ENCODE measurements around the gene PLAU. TPM values are rescaled to one million over a fixed set of nuclear protein-coding genes. Genes with fewer than 3 reads are reported as not detected.
A peak's percentile ranks its signal among the peaks of the same experiment; 100 is the strongest.

The PLAU gene
- polyA plus RNA-seq, 2 of the 4 experiments (the other 2 are of a cell fraction), result 75.8 to 82.6 TPM

- no peaks in the 10 kb centered on the region for H3K9me3 ChIP-seq
- TF ChIP-seq HOXB13 (CRISPR knock-in tag; IDR thresholded peaks at IDR 0.05; ENCODE audit: low read depth), result no peak
- peak; percentile 97 to 98 for TF ChIP-seq CEBPB (IDR thresholded peaks at IDR 0.05)
- TF ChIP-seq CHD4 (IDR thresholded peaks at IDR 0.05; ENCODE audit: borderline replicate concordance), result no peak
- TF ChIP-seq POLR2A (IDR thresholded peaks at IDR 0.05; ENCODE audit: low read length), result peak; percentile 78
- peak in 1 of 2 experiments; percentile 81; a peak in 2 of 5 replicates for TF ChIP-seq JUN (IDR thresholded peaks at IDR 0.05)
- TF ChIP-seq ESRRA (IDR thresholded peaks at IDR 0.05; ENCODE audit: borderline replicate concordance, low read length), result no peak
- TF ChIP-seq CHD2 (IDR thresholded peaks at IDR 0.05; ENCODE audit: low read length, partially characterized antibody), result peak; percentile 71
- TF ChIP-seq JUNB (IDR thresholded peaks at IDR 0.05), result no peak
- no peak for TF ChIP-seq SMC3 (IDR thresholded peaks at IDR 0.05)
- no peak for TF ChIP-seq ATOH8 (CRISPR knock-in tag; IDR thresholded peaks at IDR 0.05; ENCODE audit: low read depth)
- peak; percentile 52; the same call in 1 of the 2 replicates for TF ChIP-seq PHF8 (IDR thresholded peaks at IDR 0.05; ENCODE audit: borderline replicate concordance, low read depth)
- peak; percentile 50 for TF ChIP-seq MAX (IDR thresholded peaks at IDR 0.05)
- 0 out of 2 replicates have a peak, but pooled peaks have one; percentile 23 for TF ChIP-seq HES2 (IDR thresholded peaks at IDR 0.05)
- TF ChIP-seq E2F6 (IDR thresholded peaks at IDR 0.05; ENCODE audit: borderline replicate concordance, low read depth), result 0 out of 2 replicates have a peak, but pooled peaks have one; percentile 28
- no peak for TF ChIP-seq MAZ (IDR thresholded peaks at IDR 0.05; ENCODE audit: borderline replicate concordance, low read depth, low read length)
- TF ChIP-seq BCL3 (IDR thresholded peaks at IDR 0.05), result 0 out of 3 replicates have a peak, but pooled peaks have one; percentile 31
- FAIRE-seq (no peak), ATAC-seq (peak; percentile 91 to 93), DNase-seq (ENCODE audit: low read depth in 1 of 2, low spot score in 1 of 2) (peak; percentile 81)
- CTCF ChIA-PET, result interaction anchor here (0.9 to 21.5 kb wide), 4 partner anchors 11 to 66 kb away, joined by 3 to 565 read pairs (median 18); no protein-coding TSS in a partner anchor
- POLR2A ChIA-PET, result interaction anchor here (1.5 to 1.8 kb wide), 2 partner anchors 12 kb away, joined by 4 read pairs; no protein-coding TSS in a partner anchor
- peak within 1 kb of the TSS; percentile 90 for H3K4me3 ChIP-seq
- H3K4me1 ChIP-seq, result peaks cover 31% of the 10 kb centered on the region
- H3K27ac ChIP-seq, result peak within 1 kb of the TSS; percentile 76 to 96
- 8% methylated on average over 25 of the region's 95 CpGs for whole genome bisulfite sequencing (ENCODE audit: missing lambda C conversion rate)
- H3K4me2 ChIP-seq, result peak within 1 kb of the TSS; percentile 91
These were observed 36.4 kb upstream of the PLAU start, which contains the start of gene CAMK2G for GRCh38 chr10:73874267-73875138. CAMK2G (minus strand) TSS chr10:73874555; CDS start chr10:73874461, 94 bp downstream.

- Histone ChIP-seq H3K4me2 (peak overlapping the region; percentile 91), H3K4me3 (peak overlapping the region; percentile 90), H3K9me3 (no peaks in the 10 kb centered on the region), H3K4me1 (peaks cover 35% of the 10 kb centered on the region), H3K27ac (peak overlapping the region; percentile 67 to 96; a peak in 4 of 6 replicates)
- CTCF ChIA-PET, result interaction anchor here (0.9 to 21.5 kb wide), 4 partner anchors 10 to 65 kb away, joined by 3 to 565 read pairs (median 18); no protein-coding TSS in a partner anchor
- DNase-seq (ENCODE audit: low read depth in 1 of 2, low spot score in 1 of 2), result no peak
- POLR2A ChIA-PET, result interaction anchor here (1.5 to 1.8 kb wide), 2 partner anchors 12 kb away, joined by 4 read pairs; no protein-coding TSS in a partner anchor
- no peak for FAIRE-seq
- WGBS (ENCODE audit: missing lambda C conversion rate), result 59% methylated on average over 3 of the region's 3 CpGs
- TF ChIP-seq HOXA7 (CRISPR knock-in tag; IDR thresholded peaks at IDR 0.05) (no peak), KDM5A (IDR thresholded peaks at IDR 0.05) (no peak), MYC (IDR thresholded peaks at IDR 0.05; ENCODE audit: borderline replicate concordance, low read length) (no peak), ATOH8 (CRISPR knock-in tag; IDR thresholded peaks at IDR 0.05; ENCODE audit: low read depth) (no peak), ESRRA (IDR thresholded peaks at IDR 0.05; ENCODE audit: borderline replicate concordance, low read length) (no peak), JUN (IDR thresholded peaks at IDR 0.05) (no peak), FOXS1 (CRISPR knock-in tag; IDR thresholded peaks at IDR 0.05) (no peak), RNF2 (IDR thresholded peaks at IDR 0.05; ENCODE audit: borderline replicate concordance, low read depth) (no peak), NPAS2 (CRISPR knock-in tag; IDR thresholded peaks at IDR 0.05; ENCODE audit: borderline replicate concordance) (no peak), CEBPB (IDR thresholded peaks at IDR 0.05) (no peak), CBX8 (IDR thresholded peaks at IDR 0.05) (no peak), SMC3 (IDR thresholded peaks at IDR 0.05) (no peak), BHLHE40 (IDR thresholded peaks at IDR 0.05; ENCODE audit: low read depth, low read length) (no peak), NFE2L2 (conservative IDR thresholded peaks at IDR 0.05; ENCODE audit: low read length) (no peak), CHD2 (IDR thresholded peaks at IDR 0.05; ENCODE audit: low read length, partially characterized antibody) (no peak), RFX5 (IDR thresholded peaks at IDR 0.05) (no peak), HOXB13 (CRISPR knock-in tag; IDR thresholded peaks at IDR 0.05; ENCODE audit: low read depth) (no peak), ZNF302 (CRISPR knock-in tag; IDR thresholded peaks at IDR 0.05) (no peak), POLR2AphosphoS2 (conservative IDR thresholded peaks at IDR 0.05; ENCODE audit: low read length) (no peak)
- no peak for ATAC-seq
These were observed 35.8 kb upstream of the PLAU start for GRCh38 chr10:73875139-73875475.

All from A549 (cell line).